GM12878 (cell line): ENCODE data around the gene BCAS3. TPM values are rescaled to one million over a fixed set of nuclear protein-coding genes. Genes with fewer than 3 reads are reported as not detected.

Source experiments
- ATAC-seq: fragments of 200-7000 bp; cut with Tn5 transposase; 3 replicates; pipeline ENCODE4 v1.9.1; 2020; ENCODE audit warnings: mild to moderate bottlenecking, moderate library complexity
- BruUV-seq: library from RNA; stranded (reverse); fragments of 400-500 nt; replicated peaks from 2 replicates; lab custom pipeline; 2021; lab: Mats Ljungman, UMichigan
- CTCF ChIA-PET: fragments of 300-600 bp; sonication (Branson Sonifier 250); formaldehyde crosslinking; extraction: SDS; loops from one replicate; lab custom pipeline; 2021; ENCODE audit warnings: inconsistent platforms; lab: Yijun Ruan, JAX
- POLR2A ChIA-PET: fragments of 350-600 bp; formaldehyde crosslinking; extraction: SDS; loops from one replicate; lab custom pipeline; 2021; ENCODE audit warnings: inconsistent platforms; lab: Charles Lee
- RAD21 ChIA-PET: fragments of 300-600 bp; sonication (Branson Sonifier 250); formaldehyde crosslinking; loops from one replicate; lab custom pipeline; 2023; ENCODE audit warnings: antibody characterized with exemption; ENCODE audit not compliant: unreplicated experiment; lab: Charles Lee
- SMC1A ChIA-PET: fragments of 300-600 bp; sonication (Branson Sonifier 250); formaldehyde crosslinking; loops from one replicate; lab custom pipeline; 2023; ENCODE audit not compliant: unreplicated experiment, uncharacterized antibody; lab: Charles Lee
- DNase-seq: peaks from one replicate; pipeline ENCODE4 v3.0.0-alpha.2; 2011; ENCODE audit warnings: low read depth, low spot score
- FAIRE-seq: peaks from 3 replicates; lab custom pipeline; 2011; peaks lifted over from hg19 to GRCh38; lab: Jason Lieb, UNC
- H2AFZ ChIP-seq: 2 replicates; pipeline ENCODE4 v1.6.0; 2011; ENCODE audit warnings: low read depth, low read length, control low read depth; ENCODE audit not compliant: control insufficient read depth
- H3K27ac ChIP-seq: 2 replicates; pipeline ENCODE4 v1.5.1; 2011; ENCODE audit warnings: control low read depth; ENCODE audit not compliant: control insufficient read depth, insufficient read depth
- H3K27me3 ChIP-seq, 2 experiments: replicated peaks in 1 of 2; 2 replicates each; pipeline versions ENCODE4 v1.6.0 to v1.6.1; 2011; ENCODE audit warnings: low read length in 1 of 2; ENCODE audit not compliant: control insufficient read depth in 2 of 2, insufficient read depth in 2 of 2
- H3K36me3 ChIP-seq, 2 experiments: 2 replicates each; pipeline ENCODE4 v1.5.1; 2011; ENCODE audit warnings: low read length in 1 of 2; ENCODE audit not compliant: control insufficient read depth in 2 of 2, insufficient read depth in 2 of 2
- H3K4me1 ChIP-seq: 2 replicates; pipeline ENCODE4 v1.6.1; 2011; ENCODE audit warnings: mild to moderate bottlenecking, low read length, moderate library complexity, mixed read lengths; ENCODE audit not compliant: control insufficient read depth, insufficient read depth
- H3K4me2 ChIP-seq: 2 replicates; pipeline ENCODE4 v1.6.0; 2011; ENCODE audit warnings: control low read depth; ENCODE audit not compliant: control insufficient read depth, insufficient read depth
- H3K4me3 ChIP-seq: fragments of 200-600 bp; sonication (generic); 2 replicates; pipeline ENCODE4 v1.5.1; 2016
- H3K79me2 ChIP-seq: 2 replicates; pipeline ENCODE4 v1.6.0; 2011; ENCODE audit warnings: low read length; ENCODE audit not compliant: control insufficient read depth, insufficient read depth
- H3K9ac ChIP-seq: 2 replicates; pipeline ENCODE4 v1.8.0; 2011; ENCODE audit warnings: low read length, control low read depth, mixed read lengths; ENCODE audit not compliant: control insufficient read depth, insufficient read depth
- H3K9me3 ChIP-seq: replicated peaks from 3 replicates; pipeline ENCODE4 v1.5.1; 2011; ENCODE audit warnings: mild to moderate bottlenecking, low read length; ENCODE audit not compliant: control insufficient read depth, insufficient read depth
- H4K20me1 ChIP-seq: 2 replicates; pipeline ENCODE4 v1.6.0; 2011; ENCODE audit not compliant: control insufficient read depth, insufficient read depth
- BMI1 ChIP-seq: fragments of 450-650 bp; IDR thresholded peaks from 2 replicates; pipeline ENCODE4 v1.6.1; 2016; ENCODE audit warnings: mild to moderate bottlenecking, moderate library complexity, borderline replicate concordance
- BRCA1 ChIP-seq: IDR thresholded peaks from 2 replicates; pipeline ENCODE4 v1.6.1; 2011; ENCODE audit warnings: low read depth, low read length, improper control_type of control experiment
- CBFB ChIP-seq: IDR thresholded peaks from 2 replicates; pipeline ENCODE4 v1.6.1; 2016; ENCODE audit warnings: antibody characterized with exemption, low read depth
- CEBPZ ChIP-seq: fragments of 150-350 bp; IDR thresholded peaks from 2 replicates; pipeline ENCODE4 v1.6.1; 2016; ENCODE audit warnings: low read depth, low read length
- CHD1 ChIP-seq: IDR thresholded peaks from 2 replicates; pipeline ENCODE4 v1.6.1; 2012; ENCODE audit warnings: low read depth, low read length, improper control_type of control experiment
- ELK1 ChIP-seq: IDR thresholded peaks from 2 replicates; pipeline ENCODE4 v1.6.1; 2012; ENCODE audit warnings: low read depth, low read length, improper control_type of control experiment
- JUND ChIP-seq: IDR thresholded peaks from 2 replicates; pipeline ENCODE4 v1.6.1; 2012; ENCODE audit warnings: low read depth, mild to moderate bottlenecking, low read length, improper control_type of control experiment, moderate library complexity
- NFYB ChIP-seq: IDR thresholded peaks from 2 replicates; pipeline ENCODE4 v1.6.1; 2011; ENCODE audit warnings: low read depth, mild to moderate bottlenecking, low read length, improper control_type of control experiment, moderate library complexity; ENCODE audit not compliant: insufficient read depth
- RAD51 ChIP-seq: fragments of 450-650 bp; IDR thresholded peaks from 2 replicates; pipeline ENCODE4 v1.6.1; 2016; ENCODE audit warnings: moderate library complexity, mild to moderate bottlenecking, inconsistent platforms
- YBX1 ChIP-seq: fragments of 450-650 bp; IDR thresholded peaks from 2 replicates; pipeline ENCODE4 v1.6.1; 2016; ENCODE audit warnings: antibody characterized with exemption
- WGBS: methylation state at CpG from one replicate; pipeline ENCODE4 v1.1.6; 2016; ENCODE audit warnings: low lambda C conversion rate; ENCODE audit not compliant: insufficient replicate concordance, insufficient coverage; ENCODE audit errors: missing lambda C conversion rate; 5-methylcytosine and 5-hydroxymethylcytosine counted together
- in situ Hi-C: fragments of 300-500 bp; cut with MboI; formaldehyde crosslinking; loops from 9 replicates; pipeline ENCODE4 v1.14.3; 2018; ENCODE audit warnings: mixed read lengths
- intact Hi-C: fragments of 100-400 bp; cut with micrococcal nuclease; formaldehyde crosslinking; loops from one replicate; pipeline ENCODE4 v1.14.2; 2022; ENCODE audit not compliant: unreplicated experiment
- polyA plus RNA-seq, 11 experiments: library from polyadenylated mRNA; depleted of rRNA in 4 of 11; unstranded in 6 of 11; stranded (reverse) in 5 of 11; fragments of >200 nt; fragmentation: Nextera tagmentation in 4 of 11; fragmentation: Illumina TruSeq in 1 of 11; extraction: Ambion mirVana in 4 of 11; extraction: Trizol in 1 of 11; gene quantifications; 1 replicate in 1 of 11; 2 replicates in 10 of 11; pipeline versions ENCODE4 v1.2.1 to v1.2.3, GENCODE V29; 2011 to 2016; ENCODE audit warnings: inconsistent platforms in 2 of 11, missing spikeins in 2 of 11, low read depth in 1 of 11
- total RNA-seq, 4 experiments: library from RNA; depleted of rRNA in 3 of 4; stranded (reverse); fragments of >200 nt in 3 of 4; fragmentation: Illumina TruSeq in 1 of 4; extraction: Trizol in 1 of 4; gene quantifications; 2 replicates each; pipeline versions ENCODE4 v1.2.1 to v1.2.3, GENCODE V29; 2013 to 2021

Gene BCAS3
- total and polyA plus RNA-seq, 10 of the 15 experiments (the other 5 are each of a cell fraction or from before 2014, with no cell fraction given): 2.1 to 11.0 (median 6.6) TPM

GRCh38 chr17:61010661-61011170 is 333.1 kb downstream of the BCAS3 start:
- SMC1A ChIA-PET: interaction anchor here (0.5 to 1.7 kb wide), 4 partner anchors 15 to 168 kb away, joined by 3 to 6 read pairs (median 4); no protein-coding TSS in a partner anchor
- CTCF ChIA-PET: interaction anchor here (1.0 to 2.2 kb wide), 2 partner anchors 10 to 826 kb away, joined by 4 to 6 read pairs; no protein-coding TSS in a partner anchor
- no TSS peak for BruUV-seq
- no peak for TF ChIP-seq BRCA1
- TF ChIP-seq ELK1: no peak
- no peak for TF ChIP-seq JUND
- no peak for ATAC-seq
- DNase-seq: no peak
- POLR2A ChIA-PET: no interaction called here
- Histone ChIP-seq H3K4me2 (0 out of 2 replicates have a peak overlapping the region, but pooled peaks have one; percentile 2), H3K9me3 (no peaks in the 10 kb centered on the region), H3K27me3 (no peaks in the 10 kb centered on the region), H3K9ac (no peak overlapping the region), H3K79me2 (no peaks in the 10 kb centered on the region), H3K4me1 (peaks cover 4% of the 10 kb centered on the region; the same call in 1 of the 2 replicates), H3K27ac (no peak overlapping the region), H4K20me1 (no peaks in the 10 kb centered on the region), H3K36me3 (no peaks in the 10 kb centered on the region), H2AFZ (no peak overlapping the region), H3K4me3 (no peak overlapping the region)
- RAD21 ChIA-PET: interaction anchor here (3.2 kb wide), 1 partner anchor 17 kb away, joined by 17 read pairs; no protein-coding TSS in a partner anchor
- WGBS: 76% methylated on average over 2 of the region's 2 CpGs
- in situ Hi-C loops (loop anchor here (5.0 kb wide), 1 partner anchor 382 kb away; no protein-coding TSS in a partner anchor), intact Hi-C loops (no loop called here)
- no peak for FAIRE-seq

DNA sequence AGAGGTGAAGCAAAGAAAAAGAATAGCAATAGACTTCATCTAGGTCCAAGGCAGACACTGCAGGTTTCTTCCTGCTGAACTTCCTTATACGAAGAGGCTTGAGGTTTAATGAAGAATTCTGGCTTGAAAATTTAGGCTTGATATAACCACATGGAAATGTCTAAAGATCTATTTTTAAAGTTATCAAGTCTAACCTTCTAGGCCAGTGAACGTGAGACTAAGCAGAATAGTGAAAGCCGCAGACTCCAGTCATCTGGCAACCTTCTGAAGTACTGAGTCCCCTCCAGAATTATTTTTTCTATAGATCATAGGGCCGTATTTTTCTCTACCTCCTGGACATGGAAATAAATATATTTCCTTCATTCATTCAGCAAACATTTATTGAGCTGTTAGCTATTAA is 333.6 kb downstream of the BCAS3 start:
- Histone ChIP-seq H4K20me1 (no peaks in the 10 kb centered on the region), H2AFZ (no peak overlapping the region), H3K4me2 (no peak overlapping the region), H3K4me3 (no peak overlapping the region), H3K27ac (no peak overlapping the region), H3K9ac (no peak overlapping the region), H3K9me3 (no peaks in the 10 kb centered on the region), H3K79me2 (no peaks in the 10 kb centered on the region), H3K27me3 (no peaks in the 10 kb centered on the region), H3K4me1 (peaks cover 4% of the 10 kb centered on the region; the same call in 1 of the 2 replicates), H3K36me3 (no peaks in the 10 kb centered on the region)
- 82% methylated on average over 4 of the region's 4 CpGs for WGBS
- ATAC-seq (no peak), DNase-seq (no peak), FAIRE-seq (no peak)
- ChIA-PET RAD21 (interaction anchor here (1.0 to 3.2 kb wide), 2 partner anchors 11 to 16 kb away, joined by 5 to 17 read pairs; no protein-coding TSS in a partner anchor), POLR2A (no interaction called here), CTCF (interaction anchor here (1.0 to 2.2 kb wide), 2 partner anchors 9 to 825 kb away, joined by 4 to 6 read pairs; no protein-coding TSS in a partner anchor), SMC1A (interaction anchor here (0.9 kb wide), 1 partner anchor 16 kb away, joined by 3 read pairs; no protein-coding TSS in a partner anchor)
- intact Hi-C loops (no loop called here), in situ Hi-C loops (loop anchor here (5.0 kb wide), 1 partner anchor 381 kb away; no protein-coding TSS in a partner anchor)
- BruUV-seq: no TSS peak
- TF ChIP-seq YBX1 (no peak), CHD1 (no peak), NFYB (no peak), CEBPZ (no peak), RAD51 (no peak), CBFB (no peak), BMI1 (no peak)
